ENCODE data around the gene NLN. TPM values are rescaled to one million over a fixed set of nuclear protein-coding genes. Genes with fewer than 3 reads are reported as not detected.
A peak's percentile ranks its signal among the peaks of the same experiment; 100 is the strongest.

The NLN gene
- total and polyA plus RNA-seq, 2 of the 4 experiments (the other 2 are of a cell fraction) = 19.1 to 37.1 TPM

- Histone ChIP-seq H3K27ac (ENCODE audit: insufficient read depth, low read length) (peak overlapping the region; percentile 83), H3K27me3 (ENCODE audit: control insufficient read depth, insufficient read depth, low read length) (no peaks in the 10 kb centered on the region), H3K9ac (ENCODE audit: low read depth, low read length) (no peak overlapping the region), H3K4me2 (ENCODE audit: low read depth, low read length) (peak overlapping the region; percentile 38; the same call in 1 of the 2 replicates), H3K4ac (ENCODE audit: low read depth, low read length) (peak overlapping the region; percentile 62), H4K91ac (ENCODE audit: insufficient read depth, low read depth, low read length) (peak overlapping the region; percentile 69; the same call in 1 of the 2 replicates), H3K36me3 (ENCODE audit: control insufficient read depth, insufficient read depth, low read length) (no peaks in the 10 kb centered on the region), H4K20me1 (ENCODE audit: insufficient read depth, low read length) (no peaks in the 10 kb centered on the region), H4K5ac (ENCODE audit: low read depth, low read length) (peak overlapping the region; percentile 9; the same call in 1 of the 2 replicates), H3K56ac (ENCODE audit: extremely low read depth, insufficient read depth, low read length) (peak overlapping the region; percentile 30; the same call in 1 of the 2 replicates), H2BK20ac (ENCODE audit: low read depth, low read length) (peak overlapping the region; percentile 30; the same call in 1 of the 2 replicates), H2AFZ (replicated peaks; ENCODE audit: low read length, poor library complexity) (peak overlapping the region; percentile 4), H2AK5ac (ENCODE audit: low read depth, low read length) (no peak overlapping the region), H2BK120ac (ENCODE audit: low read depth, low read length) (peak overlapping the region; percentile 77), H3K23ac (ENCODE audit: low read depth, low read length) (no peak overlapping the region), H3K4me3 (ENCODE audit: insufficient read depth, low read depth, low read length) (no peak overlapping the region), H3K9me3 (ENCODE audit: control insufficient read depth, insufficient read depth, low read length) (no peaks in the 10 kb centered on the region), H2AK9ac (replicated peaks; ENCODE audit: low read depth, low read length, poor library complexity) (no peak overlapping the region), H3K79me1 (ENCODE audit: low read depth in 1 of 2, low read length in 2 of 2) (peaks cover under 1 to 9% of the 10 kb centered on the region in 2 experiments; a peak in 3 of 4 replicates), H4K8ac (ENCODE audit: low read depth in 2 of 2, low read length in 2 of 2) (peak overlapping the region; percentile 15 to 32; a peak in 3 of 4 replicates), H3K14ac (replicated peaks; ENCODE audit: low read depth, low read length) (peak overlapping the region; percentile 45), H3K4me1 (ENCODE audit: control insufficient read depth, insufficient read depth, low read length) (peaks cover 6% of the 10 kb centered on the region), H3K18ac (ENCODE audit: low read depth, low read length) (peak overlapping the region; percentile 40; the same call in 1 of the 2 replicates), H3K9me1 (ENCODE audit: insufficient read depth, low read length) (peaks cover 6% of the 10 kb centered on the region), H2BK5ac (ENCODE audit: low read depth, low read length, poor library complexity, severe bottlenecking) (peak overlapping the region; percentile 86), H2BK15ac (ENCODE audit: low read depth, low read length) (peak overlapping the region; percentile 54; the same call in 2 of the 3 replicates)
- ATAC-seq (ENCODE audit: low read depth) = peak; percentile 85
- WGBS, 2 experiments (ENCODE audit: extremely low coverage in 2 of 2, insufficient read length in 1 of 2) = no CpG with 5 or more reads among the region's 2 CpGs
- TF ChIP-seq CTCF (conservative IDR thresholded peaks at IDR 0.05; ENCODE audit: low read depth, low read length) = no peak
- TF ChIP-seq FOS (IDR thresholded peaks at IDR 0.05; ENCODE audit: low read depth, low read length) = no peak
- no peak for TF ChIP-seq CHD1 (IDR thresholded peaks at IDR 0.05; ENCODE audit: low read depth, low read length)
- no peak for TF ChIP-seq MAZ (IDR thresholded peaks at IDR 0.05; ENCODE audit: borderline replicate concordance, low read depth, low read length)
- TF ChIP-seq MXI1 (IDR thresholded peaks at IDR 0.05; ENCODE audit: borderline replicate concordance, low read depth, low read length) = no peak
- TF ChIP-seq CEBPB (IDR thresholded peaks at IDR 0.05; ENCODE audit: low read depth, low read length) = peak; percentile 67
- peak; percentile 82 for TF ChIP-seq MAFK (IDR thresholded peaks at IDR 0.05; ENCODE audit: low read depth, low read length)
- in situ Hi-C loops (cut with MboI; ENCODE audit: low sequenced_read_pairs) (no loop called here), intact Hi-C loops (cut with micrococcal nuclease) (no loop called here), dilution Hi-C loops (cut with HindIII; ENCODE audit: low sequenced_read_pairs, unreplicated experiment) (no loop called here)
- ChIA-PET CTCF (no interaction called here), POLR2A (ENCODE audit: unreplicated experiment) (no interaction called here)
- peak; percentile 84 for DNase-seq
- no TSS peak for BruUV-seq (replicated peaks)
These were observed 132.9 kb downstream of the NLN start for GRCh38 chr5:65854925-65855324.
